VCaP (cell line): ENCODE results near the gene NELFA.
"Not testable (repeated sequence)": the region's sequence is repeated elsewhere in the genome, so short reads cannot be mapped to it uniquely, and the experiment has no call there.

ENCODE experiments used
- H3K27ac ChIP-seq: fragments of 450-650 bp; 2 replicates; pipeline ENCODE4 v1.5.1; 2017
- CTCF ChIP-seq: fragments of 450-650 bp; conservative IDR thresholded peaks from 2 replicates; pipeline ENCODE4 v1.5.1; 2017; ENCODE audit warnings: mild to moderate bottlenecking, moderate library complexity

The NELFA gene

DNA sequence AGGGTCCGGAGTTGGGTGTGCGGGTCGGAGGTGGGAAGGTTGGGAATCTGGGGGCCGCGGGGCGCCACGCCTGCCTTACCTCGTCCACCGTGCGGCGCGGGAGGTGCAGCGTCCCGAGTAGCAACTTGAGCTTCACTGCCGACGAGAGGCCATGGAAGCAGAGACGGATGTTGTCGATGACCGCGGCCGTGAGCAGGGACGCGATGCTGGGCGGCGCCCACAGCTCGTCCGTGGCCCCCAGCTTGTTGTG, 178 bp downstream of the NELFA start:
- peak overlapping the region; percentile 98 for H3K27ac ChIP-seq
- TF ChIP-seq CTCF, result no peak

GRCh38 chr4:2007804-2008670, 737 bp downstream of the NELFA start:
- no peak for TF ChIP-seq CTCF
- H3K27ac ChIP-seq, result peak overlapping the region; percentile 98

- peak overlapping the region; percentile 98; the same call in 1 of the 2 replicates for H3K27ac ChIP-seq
- TF ChIP-seq CTCF, result no peak
These were observed 1.7 kb downstream of the NELFA start for GRCh38 chr4:2006956-2007653.

GRCh38 chr4:2006367-2006766, 2.4 kb downstream of the NELFA start:
- TF ChIP-seq CTCF, result no peak
- no peak overlapping the region for H3K27ac ChIP-seq

DNA sequence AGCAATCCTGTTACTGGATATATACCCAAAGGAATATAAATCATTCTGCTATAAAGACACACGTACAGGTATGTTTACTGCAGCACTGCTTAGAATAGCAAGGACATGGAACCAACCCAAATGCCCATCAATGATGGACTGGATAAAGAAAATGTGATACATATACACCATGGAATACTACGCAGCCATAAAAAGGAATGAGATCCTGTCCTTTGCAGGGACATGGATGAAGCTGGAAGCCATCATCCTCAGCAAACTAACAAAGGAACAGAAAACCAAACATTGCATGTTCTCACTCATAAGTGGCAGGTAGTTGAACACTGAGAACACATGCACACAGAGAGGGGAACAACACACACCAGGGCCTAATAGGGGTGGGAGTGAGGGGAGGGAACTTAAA, 5.4 kb downstream of the NELFA start:
- not testable (repeated sequence) for H3K27ac ChIP-seq

DNA sequence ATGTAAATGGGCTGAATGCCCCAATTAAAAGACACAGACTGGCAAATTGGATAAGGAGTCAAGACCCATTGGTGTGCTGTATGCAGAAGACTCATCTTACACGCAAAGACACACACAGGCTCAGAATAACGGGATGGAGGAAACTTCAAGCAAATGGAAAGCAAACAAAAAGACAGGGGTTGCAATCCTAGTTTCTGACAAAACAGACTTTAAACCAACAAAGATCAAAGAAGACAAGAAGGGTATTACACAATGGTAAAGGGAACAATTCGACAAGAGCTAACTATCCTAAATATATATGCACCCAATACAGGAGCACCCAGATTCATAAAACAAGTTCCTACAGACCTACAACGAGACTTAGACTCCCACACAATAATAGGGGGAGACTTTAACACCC, 9.5 kb downstream of the NELFA start:
- peak overlapping the region; percentile 72; the same call in 1 of the 2 replicates for H3K27ac ChIP-seq

DNA sequence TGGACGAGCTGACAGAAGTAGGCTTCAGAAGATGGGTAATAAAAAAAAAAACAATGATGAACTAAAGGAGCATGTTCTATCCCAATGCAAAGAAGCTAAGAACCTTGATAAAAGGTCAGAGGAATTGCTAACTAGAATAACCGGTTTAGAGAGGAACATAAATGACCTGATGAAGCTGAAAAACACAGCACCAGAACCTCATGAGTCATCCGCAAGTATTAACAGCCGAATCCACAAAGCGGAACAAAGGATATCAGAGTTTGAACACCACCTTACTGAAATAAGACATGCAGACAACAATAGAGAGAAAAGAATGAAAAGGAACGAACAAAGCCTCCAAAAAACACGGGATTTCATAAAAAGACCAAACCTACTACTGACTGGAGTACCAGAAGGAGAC, 10.5 kb downstream of the NELFA start:
- peak overlapping the region; percentile 72 for H3K27ac ChIP-seq

GRCh38 chr4:1997712-1998111, 11.1 kb downstream of the NELFA start:
- TF ChIP-seq CTCF, result no peak

More for the DNA sequence above, 10.5 kb downstream of the NELFA start:
- no peak for TF ChIP-seq CTCF

More at GRCh38 chr4:1997712-1998111, 11.1 kb downstream of the NELFA start:
- H3K27ac ChIP-seq, result peak overlapping the region; percentile 72
